HG03060 (cell line): Measurements from ENCODE around the gene CCDC138.
"Not testable (repeated sequence)": the region's sequence is repeated elsewhere in the genome, so short reads cannot be mapped to it uniquely, and the experiment has no call there.

Source experiments
- ATAC-seq: cut with Tn5 transposase; IDR thresholded peaks from one replicate; pipeline ENCODE4 v1.9.1; 2021; ENCODE audit warnings: low read depth, moderate number of reproducible peaks; ENCODE audit not compliant: unreplicated experiment

The CCDC138 gene, protein sequence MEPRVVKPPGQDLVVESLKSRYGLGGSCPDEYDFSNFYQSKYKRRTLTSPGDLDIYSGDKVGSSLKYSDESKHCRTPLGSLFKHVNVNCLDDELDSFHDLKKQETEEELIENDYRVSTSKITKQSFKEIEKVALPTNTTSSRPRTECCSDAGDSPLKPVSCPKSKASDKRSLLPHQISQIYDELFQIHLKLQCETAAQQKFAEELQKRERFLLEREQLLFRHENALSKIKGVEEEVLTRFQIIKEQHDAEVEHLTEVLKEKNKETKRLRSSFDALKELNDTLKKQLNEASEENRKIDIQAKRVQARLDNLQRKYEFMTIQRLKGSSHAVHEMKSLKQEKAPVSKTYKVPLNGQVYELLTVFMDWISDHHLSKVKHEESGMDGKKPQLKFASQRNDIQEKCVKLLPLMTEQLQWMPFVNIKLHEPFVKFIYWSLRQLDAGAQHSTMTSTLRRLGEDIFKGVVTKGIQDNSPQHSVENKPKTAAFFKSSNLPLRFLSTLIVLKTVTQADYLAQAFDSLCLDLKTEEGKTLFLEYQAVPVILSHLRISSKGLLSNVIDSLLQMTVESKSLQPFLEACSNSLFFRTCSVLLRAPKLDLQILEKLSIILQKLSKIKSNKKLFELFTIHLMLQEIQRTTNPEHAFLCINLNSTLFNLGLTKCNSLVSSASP

DNA sequence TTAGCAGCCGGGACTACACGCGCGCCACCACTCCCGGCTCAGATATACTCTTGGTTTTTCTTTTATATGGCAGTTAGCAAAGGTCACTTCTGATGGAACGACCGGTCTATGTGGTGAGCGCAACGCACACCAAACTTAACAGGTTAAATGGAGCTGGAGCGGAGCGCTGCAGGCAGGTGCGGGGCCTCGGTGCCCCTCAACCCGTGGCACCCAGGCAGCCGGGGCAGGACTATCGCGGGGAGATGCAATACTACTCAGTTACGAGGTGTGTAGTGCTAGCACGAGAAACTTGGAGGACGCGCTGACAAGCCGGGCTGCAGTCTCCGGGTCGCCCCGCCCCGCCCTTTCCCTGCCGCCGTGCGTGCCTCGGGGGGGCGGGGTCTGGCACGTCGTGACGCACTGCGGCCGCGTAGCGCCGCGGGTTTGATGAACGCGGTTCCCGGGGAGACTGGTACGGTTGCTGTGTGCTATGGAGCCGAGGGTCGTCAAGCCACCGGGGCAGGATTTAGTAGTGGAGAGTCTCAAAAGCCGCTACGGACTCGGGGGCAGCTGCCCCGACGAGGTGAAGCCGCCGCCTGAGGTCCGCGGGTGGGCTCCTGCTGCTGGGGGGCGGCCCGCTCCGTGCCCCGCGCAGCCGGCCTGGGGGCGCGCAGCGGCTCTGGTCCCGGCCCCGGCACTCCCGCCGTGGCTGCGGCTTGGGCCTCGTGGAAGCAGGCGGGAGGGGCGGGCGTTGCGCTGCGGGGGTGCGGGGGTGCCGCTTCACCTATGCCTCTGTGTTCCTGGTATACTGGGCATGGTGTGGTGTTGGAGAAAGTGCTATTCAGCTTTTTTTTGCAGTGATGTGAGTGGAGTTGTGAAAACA is at the start of gene CCDC138:
TSS of gene CCDC138 (plus strand) at position 418 of the 862 bp plus-strand sequence. CDS start at position 470, 52 bp downstream.
- ATAC-seq, result peak; percentile 70

DNA sequence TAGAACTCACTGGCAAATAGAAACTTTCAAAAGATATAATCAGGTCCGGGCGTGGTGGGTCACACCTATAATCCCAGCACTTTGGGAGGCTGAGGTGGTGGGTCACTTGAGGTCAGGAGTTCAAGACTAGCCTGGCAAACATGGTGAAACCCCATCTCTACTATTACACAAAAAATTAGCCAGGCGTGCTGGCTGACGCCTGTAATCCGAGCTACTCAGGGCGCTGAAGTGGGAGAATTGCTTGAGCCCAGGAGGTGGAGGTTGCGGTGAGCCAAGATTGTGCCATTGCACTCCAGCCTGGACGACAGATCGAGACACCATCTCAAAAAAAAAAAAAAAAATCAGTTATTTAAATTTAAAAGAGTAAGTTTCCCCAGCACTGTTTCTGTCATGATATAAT is 28.6 kb upstream of the CCDC138 start:
- ATAC-seq, result not testable (repeated sequence)

DNA sequence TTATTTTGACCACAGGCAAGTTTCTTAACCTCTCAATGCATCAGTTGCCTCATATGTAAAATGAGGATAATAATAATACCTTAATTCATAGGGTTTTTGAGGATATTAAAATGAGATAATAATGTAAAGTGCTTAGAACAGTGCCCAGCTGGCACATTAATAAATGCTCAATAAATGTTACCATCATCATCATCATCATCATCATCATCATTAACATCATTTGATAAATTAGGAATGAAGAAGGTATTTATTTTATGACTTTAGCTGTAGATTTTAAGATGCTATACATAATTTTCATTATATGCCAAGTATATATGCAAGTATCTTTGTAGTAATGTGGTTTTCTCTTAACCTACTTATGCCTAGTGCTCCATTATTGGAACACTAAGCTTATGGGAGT is 24.0 kb upstream of the CCDC138 start:
- ATAC-seq, result not testable (repeated sequence)

DNA sequence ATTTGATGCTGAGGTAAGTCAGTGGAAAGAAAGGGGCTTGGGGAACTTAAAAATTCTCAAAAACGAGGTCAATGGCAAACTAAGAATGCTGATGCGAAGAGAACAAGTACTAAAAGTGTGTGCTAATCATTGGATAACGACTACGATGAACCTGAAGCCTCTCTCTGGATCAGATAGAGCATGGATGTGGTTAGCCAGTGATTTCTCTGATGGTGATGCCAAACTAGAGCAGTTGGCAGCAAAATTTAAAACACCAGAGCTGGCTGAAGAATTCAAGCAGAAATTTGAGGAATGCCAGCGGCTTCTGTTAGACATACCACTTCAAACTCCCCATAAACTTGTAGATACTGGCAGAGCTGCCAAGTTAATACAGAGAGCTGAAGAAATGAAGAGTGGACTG is 19.9 kb upstream of the CCDC138 start:
- not testable (repeated sequence) for ATAC-seq

DNA sequence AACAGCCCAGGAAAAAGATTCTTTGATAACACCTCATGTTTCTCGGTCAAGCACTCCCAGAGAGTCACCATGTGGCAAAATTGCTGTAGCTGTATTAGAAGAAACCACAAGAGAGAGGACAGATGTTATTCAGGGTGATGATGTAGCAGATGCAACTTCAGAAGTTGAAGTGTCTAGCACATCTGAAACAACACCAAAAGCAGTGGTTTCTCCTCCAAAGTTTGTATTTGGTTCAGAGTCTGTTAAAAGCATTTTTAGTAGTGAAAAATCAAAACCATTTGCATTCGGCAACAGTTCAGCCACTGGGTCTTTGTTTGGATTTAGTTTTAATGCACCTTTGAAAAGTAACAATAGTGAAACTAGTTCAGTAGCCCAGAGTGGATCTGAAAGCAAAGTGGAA is 18.7 kb upstream of the CCDC138 start:
- ATAC-seq, result not testable (repeated sequence)

DNA sequence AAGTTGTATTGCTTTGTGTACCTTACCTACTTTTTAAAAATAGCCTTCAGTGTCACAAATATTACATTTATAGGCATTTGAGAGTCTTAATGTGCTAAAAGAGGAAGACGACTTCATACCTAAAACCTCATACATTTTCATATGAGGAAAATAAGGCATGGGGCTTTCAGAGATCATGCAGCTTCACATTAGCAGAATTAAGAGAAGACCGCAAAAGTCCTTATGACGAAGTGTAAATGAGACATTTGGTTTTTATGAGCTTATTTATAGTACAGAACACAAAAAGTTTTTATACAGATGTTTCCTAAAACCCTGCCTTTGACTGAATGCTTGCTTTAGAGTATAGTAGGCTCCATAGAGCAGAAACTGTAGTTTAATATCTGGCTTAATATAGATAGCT is 10.1 kb upstream of the CCDC138 start:
- peak; percentile 70 for ATAC-seq

DNA sequence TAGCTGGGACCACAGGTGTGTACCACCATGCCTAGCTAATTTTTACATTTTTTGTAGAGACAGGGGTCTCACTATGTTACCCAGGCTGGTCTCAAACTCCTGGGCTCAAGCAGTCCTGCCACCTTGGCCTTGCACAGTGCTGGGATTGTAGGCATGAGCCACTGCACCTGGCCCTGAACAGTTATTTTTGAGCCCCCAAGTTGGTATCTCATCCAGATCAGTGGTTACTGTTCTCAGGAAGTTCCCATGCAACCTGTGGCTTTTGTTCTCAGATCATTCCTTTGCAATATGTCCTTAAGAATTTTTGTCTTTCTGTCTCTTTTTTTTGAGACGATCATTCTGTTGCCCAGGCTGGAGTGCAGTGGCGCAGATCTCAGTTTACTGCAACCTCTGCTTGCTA is 7.7 kb upstream of the CCDC138 start:
- no peak for ATAC-seq

DNA sequence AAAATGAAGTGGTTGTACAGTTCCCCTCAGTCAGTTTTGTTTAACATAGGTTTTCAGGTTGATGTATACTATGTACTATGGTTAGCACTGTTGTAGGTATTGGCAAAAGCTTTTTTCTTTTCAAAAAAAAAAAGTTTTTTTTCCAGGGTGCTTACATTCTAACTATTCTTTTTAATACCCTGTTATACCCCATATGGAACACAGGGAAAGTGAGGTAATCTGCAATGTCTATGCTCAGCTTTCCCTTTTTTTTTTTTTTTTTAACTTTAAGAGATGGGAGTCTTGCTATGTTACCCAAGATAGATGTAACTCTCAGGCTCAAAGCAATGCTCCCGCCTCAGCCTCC is 590 bp upstream of the CCDC138 start:
- ATAC-seq, result no peak

DNA sequence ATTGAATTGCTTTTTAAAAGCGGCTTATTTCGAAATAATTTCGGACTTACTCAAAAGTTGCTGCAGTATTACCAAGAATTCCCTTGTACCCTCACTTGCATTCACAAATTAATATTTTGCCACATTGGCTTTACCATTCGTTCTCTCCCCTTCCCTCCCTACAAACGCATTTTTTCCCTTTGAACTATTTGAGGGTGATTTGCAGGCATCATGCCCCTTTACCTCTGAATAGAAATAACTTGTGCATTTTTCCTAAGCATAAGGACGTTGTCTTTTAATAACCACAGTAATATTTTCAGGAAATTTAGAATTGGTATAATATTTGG is 608 bp downstream of the CCDC138 start:
- no peak for ATAC-seq

DNA sequence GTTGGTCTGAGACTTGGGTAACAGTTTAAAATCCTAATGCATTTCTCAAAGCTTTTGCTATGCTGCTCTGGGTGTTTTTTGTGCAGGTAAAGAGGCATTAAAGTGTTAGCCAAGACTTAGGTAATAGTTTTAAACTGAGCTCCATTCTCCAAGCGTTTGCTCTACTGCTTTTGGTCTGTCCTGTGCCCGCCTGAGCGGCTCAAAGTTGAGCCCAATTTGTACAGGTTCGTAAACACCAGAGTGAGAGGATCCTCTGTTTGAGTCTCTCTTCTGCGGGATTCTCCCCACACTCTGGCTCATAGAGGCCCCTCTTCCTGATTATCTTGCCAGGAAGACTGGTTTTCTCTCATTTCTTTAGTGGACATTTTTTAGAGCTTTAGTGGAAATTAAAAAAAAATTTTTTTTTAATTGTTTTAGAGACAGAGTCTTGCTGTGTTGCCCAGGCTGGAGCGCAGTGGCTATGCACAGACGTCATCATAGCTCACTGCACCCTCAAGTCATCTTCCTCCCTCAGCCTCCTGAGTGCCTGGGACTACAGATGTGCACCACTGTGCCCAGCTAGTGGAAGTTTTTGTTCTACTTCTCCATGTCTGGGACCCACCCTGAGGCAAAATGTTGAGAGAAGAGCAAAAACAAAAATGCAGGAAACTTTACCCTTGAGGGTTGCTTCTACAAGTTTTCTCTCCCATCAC is 16.6 kb downstream of the CCDC138 start:
- no peak for ATAC-seq

DNA sequence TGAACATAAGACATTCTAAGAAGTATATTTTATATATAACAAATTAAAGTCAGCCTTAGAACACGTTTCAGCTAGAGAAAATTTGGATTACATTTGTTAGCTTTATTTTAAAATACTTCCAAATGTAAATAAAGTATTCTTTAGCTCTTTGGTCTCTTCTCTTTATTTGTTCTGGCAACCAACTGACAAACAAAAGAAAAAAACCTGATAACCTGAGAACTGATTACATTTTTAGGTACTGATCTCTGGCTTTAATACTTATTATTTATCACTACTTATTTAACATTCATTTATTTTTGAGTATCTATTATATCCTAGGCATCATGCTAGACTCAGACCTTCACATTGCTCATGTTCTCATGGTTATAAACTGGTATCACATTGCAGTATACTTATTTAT is 18.5 kb downstream of the CCDC138 start:
- ATAC-seq, result no peak

DNA sequence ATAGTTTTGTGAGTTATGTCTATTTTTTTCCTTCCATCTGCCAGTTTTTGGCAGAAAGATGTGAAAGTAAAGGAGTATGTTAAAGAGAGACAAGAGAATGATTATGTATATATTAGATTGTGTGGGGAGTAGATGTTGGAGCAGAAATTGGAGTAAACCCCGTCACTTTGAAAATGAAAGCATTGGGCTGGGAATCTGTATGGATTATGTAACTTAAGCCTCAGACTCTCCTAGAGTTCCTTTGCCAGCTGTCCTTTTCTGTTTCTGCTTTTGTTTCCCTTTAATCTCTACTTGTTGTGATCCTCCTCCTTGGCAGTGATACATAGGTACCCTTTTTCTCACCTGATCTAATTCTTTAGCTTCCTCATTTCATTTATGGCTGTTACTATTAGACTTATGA is 19.2 kb downstream of the CCDC138 start:
- ATAC-seq, result no peak

DNA sequence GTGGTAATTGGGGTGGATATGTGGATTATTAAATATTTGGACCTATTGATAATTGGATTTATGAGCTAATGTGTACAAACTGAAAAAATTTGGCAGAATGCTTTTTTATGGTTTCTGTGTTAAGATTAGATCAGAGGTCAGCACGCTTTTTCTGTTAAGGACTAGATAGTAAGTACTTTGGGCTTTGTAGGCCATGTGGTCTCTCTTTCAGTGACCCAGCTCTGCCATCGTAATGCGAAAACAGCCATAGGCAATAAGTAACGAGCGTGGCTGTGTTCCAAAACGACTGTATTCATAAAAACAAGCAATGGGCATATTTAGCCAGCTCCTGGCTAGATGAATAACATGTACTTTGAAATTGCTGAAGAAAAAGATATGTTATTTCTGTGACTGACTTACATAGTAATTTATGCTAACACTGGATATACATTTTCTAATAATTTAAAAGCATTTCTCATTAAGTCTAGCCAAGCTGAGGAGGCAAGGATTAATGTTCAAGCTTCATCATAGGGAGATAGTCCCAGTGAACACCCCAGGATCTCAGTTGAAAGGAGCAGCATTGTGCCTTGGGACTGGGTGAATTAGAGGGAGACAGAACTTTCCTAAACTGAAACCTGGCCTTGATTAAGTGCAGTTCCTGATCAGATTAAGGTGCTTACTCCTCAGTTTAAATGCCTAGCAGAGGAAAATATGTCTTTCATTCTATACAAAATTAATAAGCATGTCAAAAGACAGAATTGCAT is 20.0 kb downstream of the CCDC138 start:
- ATAC-seq, result no peak

DNA sequence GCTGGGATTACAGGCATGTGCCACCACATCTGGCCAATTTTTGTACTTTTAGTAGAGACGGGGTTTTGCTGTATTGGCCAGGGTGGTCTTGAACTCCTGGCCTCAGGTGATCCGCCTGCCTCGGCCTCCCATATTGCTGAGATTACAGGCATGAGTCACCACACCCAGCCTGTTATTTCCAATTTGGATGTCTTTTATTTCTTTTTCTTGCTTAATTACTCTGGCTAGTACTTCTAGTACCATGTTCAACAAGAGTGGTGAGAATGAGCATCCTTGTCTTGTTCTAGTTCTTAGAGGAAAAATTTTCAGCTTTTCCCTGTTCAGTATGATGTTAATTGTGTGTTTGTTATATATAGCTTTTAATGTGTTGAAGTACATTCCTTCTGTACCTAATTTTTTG is 23.4 kb downstream of the CCDC138 start:
- no peak for ATAC-seq

DNA sequence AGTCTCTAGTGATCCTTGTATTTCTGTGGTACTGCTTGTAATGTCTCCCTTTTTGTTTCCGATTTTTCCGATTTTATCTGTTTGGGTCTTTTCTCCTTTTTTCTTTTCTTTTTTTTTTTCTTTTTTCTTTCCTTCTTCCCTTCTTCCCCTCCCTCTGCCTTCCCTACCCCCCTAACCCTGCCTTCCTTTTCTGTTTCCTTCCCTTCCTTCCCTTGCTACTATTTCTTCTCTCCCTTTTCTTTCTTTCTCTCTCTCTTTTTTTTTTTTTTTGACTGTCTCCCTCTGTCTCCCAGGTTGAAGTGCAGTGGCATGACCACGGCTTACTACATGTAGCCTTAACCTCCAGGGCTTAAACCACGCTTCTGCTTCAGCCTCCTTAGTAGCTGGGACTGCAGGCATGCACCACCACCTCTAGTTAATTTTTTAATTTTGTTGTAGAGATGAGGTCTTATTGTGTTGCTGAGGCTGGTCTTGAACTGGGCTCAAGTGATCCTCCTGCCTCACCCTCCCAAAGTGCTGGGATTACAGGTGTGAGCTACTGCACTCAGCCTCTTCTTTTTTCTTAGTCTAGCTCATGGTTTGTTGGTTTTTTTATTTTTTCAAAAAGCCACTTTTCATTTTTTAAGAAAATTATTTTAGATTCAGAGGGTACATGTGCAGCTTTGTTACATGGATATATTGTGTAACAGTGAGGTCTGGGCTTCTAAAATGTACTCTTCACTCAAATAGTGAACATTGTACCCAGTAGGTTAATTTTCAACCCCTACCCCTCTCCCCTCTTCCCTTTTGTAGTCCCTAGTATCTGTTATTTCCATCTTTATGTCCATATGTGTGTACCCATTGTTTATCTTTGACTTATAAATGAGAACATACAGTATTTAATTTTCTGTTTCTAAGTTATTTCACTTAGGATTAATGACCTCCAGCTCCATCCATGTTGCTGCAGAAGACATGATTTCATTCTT is 24.7 kb downstream of the CCDC138 start:
- ATAC-seq, result no peak

DNA sequence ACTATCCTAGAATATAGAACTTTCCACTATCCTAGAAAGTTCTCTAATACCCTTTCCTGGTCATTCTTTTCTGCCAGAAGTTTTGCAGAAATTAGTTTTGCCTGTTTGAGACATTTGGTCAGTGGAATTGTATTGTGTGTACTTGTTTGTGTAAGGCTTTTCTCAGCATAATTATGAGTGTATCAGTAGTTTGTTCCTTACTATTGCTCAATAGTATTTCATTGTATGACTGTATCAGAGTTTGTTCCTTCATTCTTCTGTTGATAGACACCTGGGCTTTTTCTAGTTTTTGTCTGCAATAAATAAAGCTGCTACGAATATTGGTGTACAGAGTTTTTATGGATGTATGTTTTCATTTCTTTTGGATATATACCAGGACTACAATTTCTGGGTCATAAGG is 27.2 kb downstream of the CCDC138 start:
- no peak for ATAC-seq

DNA sequence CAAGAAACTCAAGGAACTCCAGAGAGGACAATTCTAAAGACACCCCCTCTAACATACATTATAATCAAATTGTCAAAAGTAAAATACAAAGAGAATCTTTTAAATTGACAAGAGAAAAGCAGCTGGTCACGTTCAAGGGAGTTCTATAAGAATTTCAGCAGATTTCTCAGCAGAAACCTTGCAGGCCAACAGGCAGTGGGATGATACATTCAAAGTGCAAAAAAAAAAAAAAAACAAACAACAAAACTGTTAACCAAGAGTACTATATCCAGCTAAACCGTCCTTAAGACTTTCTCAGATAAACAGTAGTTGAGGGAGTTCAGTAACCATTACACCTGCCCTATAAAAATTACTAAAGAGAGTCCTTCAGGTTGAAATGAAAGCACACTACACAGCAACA is 33.9 kb downstream of the CCDC138 start:
- no peak for ATAC-seq

DNA sequence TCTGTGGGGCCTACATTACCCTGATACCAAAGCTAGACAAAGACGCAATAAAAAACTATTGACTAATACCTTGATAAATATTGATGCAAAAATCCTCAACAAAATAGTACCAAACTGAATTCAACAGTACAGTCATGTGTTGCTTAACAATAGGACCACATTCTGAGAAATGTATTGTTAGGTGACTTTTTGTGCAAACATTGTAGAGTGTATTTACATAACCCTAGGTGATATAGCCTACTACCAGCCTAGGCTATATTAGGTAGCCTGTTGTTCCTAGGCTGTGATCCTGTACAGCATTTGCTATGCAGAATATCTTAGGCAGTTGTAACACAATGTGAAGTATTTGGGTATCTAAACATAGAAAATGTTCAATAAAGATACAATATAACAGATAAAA is 36.7 kb downstream of the CCDC138 start:
- ATAC-seq, result no peak
